Measurements from ENCODE around the gene KLHL12.
A peak's percentile ranks its signal among the peaks of the same experiment; 100 is the strongest.

Gene KLHL12

DNA sequence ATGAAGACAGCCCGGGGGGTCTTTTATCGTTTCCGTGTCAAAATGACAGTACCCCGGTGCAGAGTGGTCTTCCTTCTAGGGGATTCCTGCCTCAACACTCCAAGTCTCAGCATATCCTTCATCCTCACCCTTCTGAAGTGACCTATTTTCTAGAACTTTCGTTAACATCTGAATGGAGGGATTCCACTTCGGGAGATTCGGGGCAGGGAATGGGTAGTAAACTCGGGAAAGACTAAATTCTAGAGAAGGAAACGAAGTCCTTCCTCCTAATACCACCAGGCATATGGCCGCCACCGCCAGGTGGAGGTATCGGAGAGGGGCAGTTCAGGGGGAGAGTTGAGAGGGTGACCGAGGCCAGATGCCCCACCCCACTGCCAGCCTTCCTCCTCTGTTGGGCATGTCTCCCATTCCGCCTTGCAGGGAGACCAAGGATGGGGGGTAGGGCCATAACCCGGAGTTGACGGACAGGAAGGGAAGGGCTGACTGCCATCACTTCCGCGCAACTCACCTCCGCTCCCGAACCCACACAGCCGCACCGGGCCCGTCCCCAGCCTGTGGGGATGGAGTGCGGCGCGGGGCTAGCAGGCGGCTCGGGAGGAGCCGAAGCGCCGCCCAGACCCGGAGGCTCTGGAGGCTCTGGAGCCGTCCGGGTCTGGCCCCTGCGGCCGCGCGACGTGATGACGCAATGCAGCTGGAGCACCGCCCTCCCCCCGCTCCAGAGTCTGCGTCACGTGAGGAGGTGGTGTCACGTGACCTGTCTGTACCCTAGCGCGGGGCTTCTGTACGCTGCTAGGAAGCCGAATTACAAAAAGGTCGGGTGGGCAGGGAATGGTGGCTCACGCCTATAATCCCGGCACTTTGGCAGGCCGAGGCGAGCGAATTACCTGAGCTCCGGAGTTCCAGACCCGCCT is at the start of gene KLHL12:
TSS of gene KLHL12 (minus strand) at position 654 of the 911 bp plus-strand sequence. CDS start 2,072 bp downstream, outside the sequence.
- DNase-seq (ENCODE audit: low read depth), result peak; percentile 93

DNA sequence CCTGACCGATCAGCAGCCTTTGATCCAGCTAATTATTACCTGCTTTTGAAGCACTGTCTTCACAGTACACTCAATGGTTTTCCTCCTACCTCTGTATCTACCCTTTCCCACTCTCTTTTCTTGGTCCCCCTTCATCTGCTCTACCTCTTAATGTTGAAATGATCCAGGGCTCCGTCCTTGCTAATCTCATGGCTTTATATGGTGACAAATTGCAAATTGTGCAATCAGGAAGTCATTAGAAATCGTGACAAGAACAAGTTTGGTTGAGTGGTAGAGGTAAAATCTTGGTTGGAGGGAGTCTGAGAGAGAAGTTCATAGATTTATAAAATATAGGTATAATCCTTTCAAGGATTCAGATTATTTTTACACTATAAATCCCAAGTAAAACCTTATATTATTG is 49.6 kb upstream of the KLHL12 start:
- no peak for DNase-seq (ENCODE audit: low read depth)

DNA sequence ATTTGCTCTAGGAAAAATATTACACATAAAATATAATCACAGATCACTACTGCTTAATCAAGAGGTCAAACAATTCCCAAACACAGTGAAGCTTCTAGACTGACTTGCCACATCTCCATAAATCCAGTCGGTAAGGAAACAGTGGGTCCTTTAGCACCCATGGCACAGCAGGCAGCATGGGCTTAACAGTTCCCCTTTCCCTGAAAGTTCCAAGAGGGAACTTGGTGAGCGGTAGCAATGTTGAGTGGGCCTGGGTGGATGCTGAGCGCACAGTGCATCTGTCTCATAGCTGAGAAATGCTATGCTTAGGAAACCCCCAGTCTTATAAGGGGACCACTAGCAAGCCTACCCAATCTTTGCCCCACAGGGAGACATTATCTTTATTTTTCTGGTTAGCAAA is 47.8 kb upstream of the KLHL12 start:
- DNase-seq (ENCODE audit: low read depth), result no peak

DNA sequence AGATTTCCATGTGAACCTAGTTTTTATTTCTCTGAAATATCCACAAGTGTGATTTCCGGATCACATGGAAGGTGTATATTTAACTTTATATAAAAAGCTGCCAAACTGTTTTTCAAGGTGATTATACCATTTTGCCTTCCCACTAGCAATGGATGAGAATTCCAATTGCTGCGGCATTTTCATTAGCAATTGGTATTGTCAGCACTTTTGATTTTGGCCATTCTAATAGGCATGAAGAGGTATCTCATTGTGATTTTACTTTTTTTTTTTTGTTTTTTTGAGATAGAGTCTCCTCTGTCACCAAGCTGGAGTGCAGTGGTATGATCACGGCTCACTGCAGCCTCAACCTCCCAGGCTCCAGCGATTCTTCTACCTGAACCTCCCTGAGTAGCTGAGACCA is 45.0 kb upstream of the KLHL12 start:
- DNase-seq (ENCODE audit: low read depth), result no peak

DNA sequence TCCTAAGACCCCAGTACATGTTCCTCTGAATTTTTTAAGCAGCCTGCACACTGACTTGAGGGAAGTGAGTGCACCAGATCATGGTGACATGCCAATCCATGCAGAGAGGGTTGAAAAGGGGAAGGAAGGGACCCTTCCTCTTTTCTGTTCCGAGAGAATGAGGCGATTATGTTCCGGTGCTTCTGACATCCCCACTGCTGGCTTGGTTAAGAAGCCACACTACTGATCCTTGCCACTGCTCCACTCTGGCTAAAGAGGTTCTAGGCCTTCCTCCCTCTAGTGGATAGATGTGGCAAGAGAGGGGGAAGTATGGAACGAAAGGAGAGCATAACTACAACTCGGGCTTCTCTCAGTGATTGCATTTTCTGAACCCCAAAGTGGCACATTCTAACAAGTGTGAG is 41.9 kb upstream of the KLHL12 start:
- DNase-seq (ENCODE audit: low read depth), result peak; percentile 13

DNA sequence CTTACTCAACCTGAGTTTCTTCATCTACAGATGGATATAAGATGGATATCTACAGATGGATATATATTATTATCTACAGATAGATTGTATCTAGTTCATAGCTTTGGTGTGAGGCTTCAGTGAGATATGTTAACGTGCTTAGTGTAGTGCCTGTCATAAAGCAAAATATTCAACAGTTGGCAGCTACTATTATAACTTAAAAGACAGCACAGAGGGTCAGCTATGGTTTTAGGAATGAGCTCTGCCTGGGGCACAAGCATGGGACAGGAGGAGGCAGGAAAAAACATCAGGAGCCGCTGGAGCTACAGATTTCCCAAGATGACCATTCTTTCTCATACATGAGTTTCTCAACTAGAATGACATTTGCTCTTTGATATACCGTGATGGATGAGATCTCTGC is 41.3 kb upstream of the KLHL12 start:
- no peak for DNase-seq (ENCODE audit: low read depth)

DNA sequence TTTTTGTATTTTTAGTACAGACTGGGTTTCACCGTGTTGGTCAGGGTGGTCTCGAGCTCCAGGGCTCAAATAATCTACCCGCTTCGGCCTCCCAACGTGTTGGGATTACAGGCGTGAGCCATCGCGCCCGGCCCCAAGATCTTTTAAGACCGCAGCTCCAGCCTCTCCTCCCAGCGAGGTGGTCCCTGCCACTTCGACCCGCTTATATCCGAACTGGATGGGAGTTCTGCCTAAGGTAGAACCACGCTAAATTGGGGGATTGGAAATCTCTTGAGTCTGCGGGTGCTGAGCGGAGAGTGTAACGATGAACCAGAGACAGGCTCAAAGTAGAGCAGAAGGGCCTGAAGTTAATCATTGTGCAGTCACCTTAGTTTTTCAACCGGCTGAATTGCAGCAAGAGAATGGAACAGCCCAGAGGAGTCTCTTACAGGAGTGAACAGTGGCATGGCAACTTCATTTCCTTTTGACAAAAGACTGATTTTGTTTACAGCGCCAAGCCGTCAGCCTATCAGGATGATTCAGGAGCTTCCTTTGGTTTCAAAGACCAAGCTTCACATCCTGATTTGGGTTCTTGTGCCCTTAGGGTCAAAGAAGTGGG is 40.7 kb upstream of the KLHL12 start:
- no peak for DNase-seq (ENCODE audit: low read depth)

DNA sequence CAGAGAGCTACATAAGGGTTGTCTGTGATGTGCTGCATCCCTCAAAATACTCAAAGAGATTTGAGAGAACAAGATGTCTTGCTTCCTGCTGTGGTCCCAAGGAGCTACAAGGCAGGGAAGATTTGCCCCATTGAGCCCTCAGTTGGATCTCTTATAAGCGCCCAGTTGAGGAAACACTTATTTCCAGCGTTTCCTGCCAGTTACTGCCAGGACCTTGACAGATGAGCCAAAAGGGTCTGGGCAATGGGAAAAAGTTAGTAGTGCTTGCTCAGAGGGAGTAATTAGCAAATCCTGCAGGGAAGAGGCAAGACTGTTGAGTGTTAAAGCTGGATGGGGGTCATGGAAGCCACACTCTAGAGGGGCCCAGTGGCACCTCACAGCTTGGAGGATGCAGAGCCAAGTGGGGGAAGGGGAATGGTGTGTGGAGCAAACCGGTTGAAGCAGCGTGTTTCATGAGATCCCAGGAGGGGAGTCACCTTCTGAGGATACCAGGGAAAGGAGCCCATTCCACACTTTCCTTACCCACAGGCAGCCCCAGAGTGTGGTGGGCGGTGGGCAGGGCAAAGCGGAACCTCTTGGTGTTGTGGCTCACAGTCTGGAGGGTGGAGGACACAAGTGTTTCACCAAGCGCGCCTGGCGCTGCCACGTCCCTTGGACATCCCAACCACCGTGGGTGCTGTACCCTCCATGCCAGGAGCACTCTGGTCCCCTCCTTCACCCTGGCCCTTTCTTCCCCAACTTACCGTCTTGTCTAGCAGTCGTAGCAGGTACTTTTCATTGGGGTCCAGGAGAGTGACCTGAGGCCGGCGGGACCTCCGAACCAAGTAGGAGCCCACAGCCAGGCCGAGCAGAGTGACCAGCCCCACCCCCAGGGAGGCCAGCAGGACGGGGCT is 39.2 kb upstream of the KLHL12 start:
- no peak for DNase-seq (ENCODE audit: low read depth)

DNA sequence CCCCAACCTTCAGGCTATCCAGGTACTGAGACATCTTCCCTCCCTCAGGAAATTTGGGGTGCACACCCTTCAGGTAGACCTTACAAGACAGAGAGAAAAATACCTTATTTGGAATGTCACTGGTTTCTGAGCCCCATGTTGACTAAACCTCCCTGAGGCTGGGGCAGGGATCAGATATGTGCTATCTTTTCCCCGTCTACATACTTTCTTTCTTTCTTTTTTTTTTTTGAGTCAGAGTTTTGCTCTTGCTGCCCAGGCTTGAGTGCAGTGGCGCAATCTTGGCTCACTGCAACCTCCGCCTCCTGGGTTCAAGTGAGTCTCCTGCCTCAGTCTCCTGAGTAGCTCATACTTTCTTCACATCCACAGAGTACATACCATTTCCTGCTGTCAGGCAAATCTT is 38.4 kb upstream of the KLHL12 start:
- DNase-seq (ENCODE audit: low read depth), result no peak

DNA sequence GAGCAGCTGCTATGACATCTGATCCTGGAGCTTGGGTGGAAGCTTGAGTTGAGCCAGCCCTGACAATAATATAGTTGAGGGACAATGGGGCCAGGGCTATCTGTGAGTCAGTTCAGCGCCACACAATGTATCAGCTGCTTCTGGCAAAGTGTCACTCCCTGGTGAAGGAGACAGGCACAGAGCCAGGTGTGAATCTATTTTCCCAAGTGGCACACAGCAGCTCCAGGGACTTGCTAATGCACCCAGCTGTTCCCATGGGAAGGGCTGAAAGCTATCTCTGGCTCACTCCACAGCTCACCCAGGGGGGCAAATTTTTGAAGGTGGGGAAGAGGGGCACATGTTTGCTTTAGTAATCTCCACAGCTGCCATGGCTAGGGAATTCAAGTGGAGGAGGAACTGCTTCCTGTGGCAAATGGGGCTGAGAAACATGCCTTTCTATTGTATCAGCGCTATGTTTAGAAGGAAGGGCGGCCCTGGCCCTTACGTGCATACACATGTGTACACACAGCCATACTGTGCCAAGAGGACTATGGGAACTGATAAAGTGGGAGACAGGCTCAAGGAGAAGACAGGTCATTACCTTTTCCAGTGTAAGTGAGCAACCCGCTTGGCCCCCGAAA is 37.9 kb upstream of the KLHL12 start:
- DNase-seq (ENCODE audit: low read depth), result no peak

DNA sequence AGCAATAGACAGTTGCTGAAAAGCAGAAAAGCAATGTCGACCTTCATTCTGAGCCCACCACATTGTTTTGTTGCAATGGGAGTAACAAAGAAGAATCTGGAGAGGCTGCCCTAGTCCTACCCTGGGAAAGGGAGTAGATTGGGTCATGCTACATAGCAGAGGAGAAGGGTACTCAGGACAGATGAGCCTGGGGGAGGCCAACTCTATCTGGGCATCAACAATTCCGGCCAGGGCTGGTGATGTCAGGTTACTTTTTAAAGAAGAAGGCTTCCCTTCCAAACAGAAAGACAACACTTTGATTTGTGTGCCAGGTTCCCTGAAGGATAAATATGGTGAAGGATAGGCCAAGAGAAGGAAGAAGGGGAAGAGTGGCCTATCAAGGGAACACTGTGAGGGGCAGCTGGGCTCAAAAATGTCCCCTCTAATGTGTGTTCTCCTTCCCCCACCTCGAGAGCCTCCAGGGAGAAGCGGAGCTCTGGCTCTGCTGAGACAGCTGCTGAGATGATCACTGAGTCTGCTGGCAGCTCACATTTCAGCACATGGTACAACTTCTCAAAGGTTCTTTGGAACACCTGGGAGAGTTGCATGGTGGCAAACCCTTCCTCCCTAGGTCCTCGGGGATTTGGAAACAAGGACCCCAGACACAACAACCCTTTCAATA is 34.3 kb upstream of the KLHL12 start:
- DNase-seq (ENCODE audit: low read depth), result no peak

DNA sequence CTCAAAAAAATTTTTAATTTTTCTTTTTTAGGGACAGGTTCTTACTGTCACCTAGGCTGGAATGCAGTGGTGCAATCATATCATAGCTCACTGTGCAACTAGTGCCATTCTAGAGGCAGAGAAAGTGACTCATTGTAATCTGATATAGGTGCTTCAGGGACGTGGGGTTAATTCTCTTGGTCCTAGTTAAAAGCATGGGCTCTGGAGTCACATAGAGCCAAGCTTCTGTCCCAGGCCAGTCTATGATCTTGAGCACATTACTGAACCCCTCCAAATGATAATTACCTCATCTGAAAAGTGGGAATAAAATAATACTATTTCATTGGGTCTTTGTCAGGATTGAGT is 32.2 kb upstream of the KLHL12 start:
- no peak for DNase-seq (ENCODE audit: low read depth)

DNA sequence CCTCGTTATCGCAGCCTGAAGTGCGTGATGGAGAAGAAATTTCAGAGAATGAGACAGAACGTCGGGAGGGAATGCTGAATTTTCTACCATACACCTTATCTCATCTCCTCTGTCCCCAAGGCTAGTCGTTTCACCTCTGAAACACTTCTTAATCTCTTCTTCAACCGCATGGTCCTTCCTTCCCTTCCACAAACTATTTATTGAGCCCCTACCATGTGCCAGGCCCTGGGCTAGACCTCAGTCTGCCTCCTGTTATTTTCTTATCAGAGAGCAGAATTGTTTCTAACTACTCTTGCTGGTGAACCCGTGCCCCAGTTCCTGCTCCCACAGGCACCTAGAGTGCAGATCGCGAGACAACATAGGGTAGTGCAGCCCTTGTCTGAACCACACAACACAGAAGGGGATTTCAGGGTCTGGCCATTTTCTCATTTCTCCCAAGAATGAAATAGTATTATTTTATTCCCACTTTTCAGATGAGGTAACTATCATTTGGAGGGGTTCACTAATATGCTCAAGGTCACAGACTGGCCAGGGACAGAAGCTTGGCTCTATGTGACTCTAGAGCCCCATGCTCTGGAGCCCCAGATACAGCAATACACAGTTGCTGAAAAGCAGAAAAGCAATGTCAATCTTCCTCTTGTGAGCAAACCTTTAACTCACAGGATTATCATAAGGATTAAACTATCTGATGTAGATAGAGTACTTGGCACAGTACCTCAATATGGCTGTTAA is 31.7 kb upstream of the KLHL12 start:
- no peak for DNase-seq (ENCODE audit: low read depth)

DNA sequence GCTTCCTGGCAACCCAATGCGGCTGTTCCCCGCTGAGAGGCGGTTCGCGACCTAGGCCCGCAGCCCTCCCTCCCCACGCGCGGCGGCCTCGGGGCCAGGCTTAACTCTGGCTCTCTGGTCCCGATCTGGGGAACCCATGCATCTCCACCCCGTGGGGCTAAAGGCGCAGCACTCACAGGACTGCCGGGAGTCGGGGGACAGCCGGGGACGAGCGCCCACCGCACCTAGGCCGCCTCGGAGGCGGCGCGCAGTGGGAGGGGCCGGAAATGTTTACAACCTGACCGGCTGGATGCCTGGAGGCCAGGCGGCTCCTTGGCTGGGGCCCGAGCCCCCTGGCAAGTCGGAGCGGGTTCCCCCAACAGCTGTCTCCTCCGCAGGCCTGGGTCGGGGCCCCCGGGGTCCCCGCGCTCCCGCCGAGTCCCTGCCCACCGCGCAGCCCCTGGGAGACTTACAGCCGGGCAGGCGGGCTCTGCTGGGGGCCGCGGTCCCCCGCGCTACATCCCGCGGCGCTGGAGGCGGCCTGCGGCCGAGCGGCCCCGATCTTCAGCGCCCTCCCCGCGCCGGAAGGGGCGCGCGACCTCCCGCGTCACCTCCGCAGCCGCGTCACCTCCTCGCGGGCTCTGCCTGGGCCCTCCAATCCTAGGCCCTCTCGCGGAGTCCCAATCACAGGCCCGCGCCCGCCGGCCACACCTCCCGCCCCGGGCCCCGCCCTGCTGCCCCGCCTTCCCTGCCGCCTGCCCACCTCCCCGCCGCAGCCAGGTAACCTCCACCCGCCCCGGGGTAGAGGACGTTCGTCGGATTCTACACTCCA is 30.9 kb upstream of the KLHL12 start, which contains the start of gene ADIPOR1:
TSS of gene ADIPOR1 (minus strand) at position 580 of the 811 bp plus-strand sequence. CDS start 7,242 bp downstream, outside the sequence.
- DNase-seq (ENCODE audit: low read depth), result peak; percentile 94

DNA sequence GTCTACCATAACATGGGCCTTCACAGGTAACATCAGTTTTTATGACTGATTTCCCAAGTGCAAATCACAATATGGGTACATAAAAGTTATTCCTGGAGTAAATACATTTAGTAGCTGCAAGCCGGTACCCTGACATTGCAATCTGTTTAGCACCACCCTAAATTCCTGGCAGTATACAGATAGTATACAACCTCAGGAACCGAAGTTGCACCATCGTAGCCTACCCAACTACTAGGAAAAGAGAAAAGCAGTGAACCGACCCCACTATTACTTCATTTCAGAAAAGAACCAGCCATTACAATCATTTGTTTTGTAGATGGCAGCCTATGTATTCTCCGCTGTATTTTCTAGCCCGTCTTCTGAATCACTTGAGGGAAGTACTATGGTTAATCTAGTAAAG is 29.9 kb upstream of the KLHL12 start:
- DNase-seq (ENCODE audit: low read depth), result no peak

DNA sequence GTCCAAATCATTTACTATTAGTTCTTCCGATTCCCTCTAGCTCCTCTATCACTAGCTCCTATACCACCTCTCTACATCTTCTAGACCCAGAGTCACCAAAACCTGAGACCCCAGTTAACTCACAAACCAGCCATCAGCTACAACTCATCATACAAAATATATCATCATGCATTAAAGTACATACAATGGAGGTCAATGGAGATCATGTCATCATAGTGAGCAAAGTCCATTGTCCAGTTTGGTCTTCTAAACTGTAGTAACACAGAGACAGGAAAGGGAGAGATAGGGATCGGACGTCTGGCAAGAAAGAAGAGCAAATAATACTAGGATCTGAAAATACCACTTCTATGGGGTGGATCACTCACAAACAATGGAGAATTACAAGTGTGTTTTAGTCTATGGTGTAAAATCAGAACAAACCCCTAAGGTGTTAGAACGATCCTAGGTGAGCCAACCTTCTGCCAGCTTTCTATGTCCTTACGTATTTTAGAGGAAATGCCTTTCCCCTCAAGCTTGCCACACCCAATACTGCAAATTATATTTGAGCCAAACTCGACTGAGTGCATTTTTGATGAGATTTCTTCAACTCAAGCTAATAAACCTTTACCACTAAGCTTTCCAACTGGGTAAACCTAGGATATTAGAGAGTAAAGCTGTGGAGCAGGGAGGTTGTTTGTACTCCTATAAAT is 27.2 kb upstream of the KLHL12 start:
- DNase-seq (ENCODE audit: low read depth), result no peak

DNA sequence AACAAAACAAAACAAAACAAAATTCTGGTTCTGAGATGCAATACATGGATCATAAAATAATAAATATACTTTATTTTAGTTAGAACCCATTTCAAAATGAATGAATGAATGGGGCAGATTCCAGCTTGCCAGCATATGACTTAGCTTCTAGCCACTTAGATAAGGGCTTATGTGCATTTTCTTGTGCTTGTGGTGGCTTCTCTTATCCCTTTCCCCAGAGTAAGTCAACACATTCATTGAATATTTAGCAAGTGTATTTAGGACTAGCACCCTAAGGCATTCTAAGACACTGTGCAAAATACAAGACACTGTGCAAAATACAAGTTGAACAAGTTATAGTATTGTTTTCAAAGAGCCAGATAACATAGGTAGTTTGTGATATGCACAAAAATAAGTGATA is 26.4 kb upstream of the KLHL12 start:
- no peak for DNase-seq (ENCODE audit: low read depth)

DNA sequence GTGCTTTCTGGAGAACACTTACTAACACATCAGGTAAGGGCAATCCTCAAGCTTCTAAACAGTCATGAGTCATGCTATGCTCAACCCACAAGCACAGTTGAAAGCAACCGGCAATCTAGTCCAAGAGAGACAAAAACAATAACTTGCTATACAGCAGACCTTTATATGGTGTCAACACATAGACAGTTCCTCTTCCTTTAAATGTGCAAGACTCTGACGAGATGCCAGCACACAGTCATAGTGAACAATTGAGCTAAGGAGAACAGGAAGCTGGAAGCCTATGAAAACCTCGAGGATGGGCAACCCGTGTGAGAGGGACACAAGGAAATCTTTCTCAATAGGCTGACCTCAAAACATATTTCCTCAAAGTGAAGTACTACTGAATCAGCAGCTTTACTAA is 25.8 kb upstream of the KLHL12 start:
- DNase-seq (ENCODE audit: low read depth), result no peak

DNA sequence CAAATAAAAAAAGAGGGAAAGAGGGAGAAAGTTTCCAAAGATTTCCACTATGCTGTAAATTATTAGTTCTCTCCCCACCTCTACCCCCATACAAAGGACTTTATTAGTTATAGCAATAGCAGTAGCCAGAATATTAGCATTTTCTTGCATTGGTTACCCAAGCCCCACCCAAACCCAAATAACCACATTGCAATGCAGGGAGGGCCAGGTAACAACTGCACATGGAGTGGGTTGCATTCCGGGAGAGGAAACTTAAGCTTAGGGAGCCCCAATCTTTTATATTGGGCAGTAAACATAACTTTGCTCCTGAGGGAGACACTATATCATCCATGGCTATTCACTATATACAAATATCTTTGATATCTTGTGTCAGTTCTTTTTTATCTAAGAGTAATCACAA is 25.1 kb upstream of the KLHL12 start:
- DNase-seq (ENCODE audit: low read depth), result no peak
